NCI-H82 treated with DMSO at 0.1 percent for 48 hours (cell line): ENCODE measurements around the gene BACE2.

Source experiments
- DNase-seq: peaks from one replicate; lab custom pipeline; 2025; ENCODE audit not compliant: unreplicated experiment; lab: John Stamatoyannopoulos, UW

The BACE2 gene

DNA sequence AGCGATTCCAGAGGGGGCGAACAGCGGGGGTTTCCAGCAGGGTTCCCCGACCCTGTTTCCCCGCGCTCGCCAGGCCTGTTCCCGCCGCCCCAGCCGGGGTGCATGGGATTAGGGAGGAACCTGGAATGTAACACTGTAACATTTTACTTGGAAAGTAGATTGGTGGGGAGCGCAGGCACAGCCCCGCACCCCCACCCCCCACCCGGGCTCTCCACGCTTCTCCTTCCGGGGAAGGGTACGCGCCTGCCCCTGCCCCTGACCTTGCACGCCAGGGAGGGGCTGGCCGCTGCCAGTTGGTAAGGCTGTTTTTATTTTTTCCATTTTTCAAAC lies 149.1 kb downstream of the BACE2 start:
- no peak for DNase-seq

DNA sequence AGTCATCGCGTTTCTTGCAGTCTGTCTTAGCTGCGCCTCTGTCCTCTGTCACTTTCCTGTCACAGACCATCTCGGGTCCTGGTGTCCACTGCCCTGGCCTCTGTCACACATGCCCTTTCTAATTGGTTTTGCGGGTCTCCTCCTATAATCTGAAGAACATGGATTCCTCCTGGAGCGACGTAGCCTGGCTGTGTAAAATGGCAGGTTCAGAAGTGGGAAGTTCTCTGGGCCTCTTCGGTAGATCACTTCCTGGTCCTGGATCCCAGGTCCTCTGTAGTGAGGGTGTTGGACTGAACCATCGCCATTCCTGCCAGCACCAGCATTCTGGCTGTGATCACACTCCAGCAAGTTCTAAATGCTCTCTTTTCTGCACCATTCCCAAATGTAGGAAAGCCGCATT lies 149.5 kb downstream of the BACE2 start:
- no peak for DNase-seq

DNA sequence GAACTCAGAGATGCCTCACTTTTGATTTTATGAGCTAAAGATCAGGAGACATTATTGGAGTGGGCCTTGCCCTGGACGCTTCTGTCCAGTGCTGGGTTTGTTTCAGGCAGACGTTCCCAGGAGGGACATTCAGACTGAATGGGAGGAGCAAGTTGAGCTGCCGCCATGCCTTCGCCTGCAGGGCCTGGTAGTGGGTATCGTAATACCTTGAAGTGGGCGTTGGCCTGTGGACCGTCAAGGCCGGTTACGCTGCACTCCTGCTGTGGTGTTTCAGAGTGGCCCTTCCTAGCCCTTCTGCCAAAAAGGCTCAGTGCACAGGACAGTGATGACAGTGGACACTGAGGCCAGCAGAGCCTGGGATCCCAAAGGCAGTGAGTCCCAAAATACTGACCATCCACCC lies 150.3 kb downstream of the BACE2 start:
- DNase-seq: no peak

DNA sequence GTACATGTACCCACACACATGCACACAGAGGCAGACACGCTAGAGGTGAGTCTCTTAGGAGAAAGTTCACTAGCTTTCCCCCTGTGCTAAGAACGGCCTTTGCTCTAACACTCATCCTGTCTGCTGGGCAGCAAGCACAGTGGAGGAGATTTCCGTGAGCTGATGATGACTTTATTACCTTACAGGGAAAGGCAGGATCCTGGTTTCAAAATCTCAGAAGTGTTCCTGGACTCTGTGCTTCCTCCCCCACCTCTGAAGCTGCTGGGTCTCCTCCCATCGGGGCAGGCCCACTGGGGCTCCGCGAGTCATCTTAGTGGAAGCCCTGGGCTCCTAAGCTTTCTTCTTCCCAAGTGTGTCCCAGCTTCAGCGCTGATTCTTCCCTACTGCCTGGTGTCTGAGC lies 151.3 kb downstream of the BACE2 start:
- no peak for DNase-seq

DNA sequence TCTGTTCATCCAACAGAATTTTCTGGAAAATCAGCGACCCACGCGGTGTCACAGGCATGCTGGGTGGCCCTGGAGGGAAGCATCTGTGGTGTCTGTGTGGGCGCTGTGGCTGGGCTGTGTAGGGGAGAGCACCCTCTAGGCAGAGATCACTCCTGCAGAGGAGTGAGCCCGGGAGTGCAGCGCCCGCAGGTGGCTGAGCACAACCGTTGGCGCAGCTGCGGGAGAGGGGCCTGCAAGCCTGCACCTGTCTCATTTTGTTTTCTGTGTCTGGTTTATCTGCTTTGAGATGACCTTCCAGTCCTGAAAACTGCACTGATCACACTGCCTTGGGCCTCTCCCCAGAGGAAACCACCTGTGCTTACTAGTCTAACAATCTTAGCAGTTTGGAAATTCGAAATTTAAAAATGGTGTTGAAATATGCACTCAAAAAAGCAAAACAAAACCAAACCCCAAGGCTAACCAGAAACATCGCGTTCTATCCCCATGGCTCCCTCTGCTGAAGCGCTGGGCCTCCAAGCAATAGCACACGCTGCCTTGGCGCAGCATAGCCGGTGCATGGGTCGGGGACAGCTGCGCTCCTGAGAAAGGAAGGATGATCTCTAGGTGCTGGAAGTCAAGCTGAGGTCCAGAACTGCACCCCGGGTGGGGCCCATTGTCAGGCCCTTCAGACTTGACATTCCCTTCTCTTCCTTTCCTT lies 153.4 kb downstream of the BACE2 start:
- no peak for DNase-seq

DNA sequence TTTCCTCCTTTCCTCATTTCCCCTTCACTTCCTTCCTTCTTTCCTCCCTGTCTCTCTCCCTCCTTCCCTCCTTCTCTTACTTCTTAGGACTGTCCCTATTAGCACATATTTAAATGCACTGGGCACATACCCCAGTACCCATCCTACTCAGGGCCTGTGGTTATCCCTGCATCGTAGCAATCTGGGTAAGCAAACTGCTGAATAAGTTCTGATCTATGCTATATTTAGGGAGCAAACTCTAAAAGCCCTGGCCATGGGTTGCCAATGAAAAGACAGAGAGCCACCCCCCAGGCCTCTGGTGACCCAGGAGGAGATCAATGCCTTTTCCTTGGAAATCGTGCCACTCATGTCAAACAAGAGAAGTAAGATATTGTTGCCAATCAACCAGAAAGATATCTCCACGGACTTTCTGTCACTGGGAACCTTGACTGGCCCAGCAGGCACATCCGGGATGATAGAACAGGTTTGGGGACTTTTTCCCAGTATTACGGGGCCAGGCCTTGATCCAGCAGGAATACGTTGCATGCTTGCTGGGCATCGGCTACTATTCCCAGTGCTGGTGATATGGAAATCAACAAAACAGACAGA lies 154.0 kb downstream of the BACE2 start:
- DNase-seq: no peak

DNA sequence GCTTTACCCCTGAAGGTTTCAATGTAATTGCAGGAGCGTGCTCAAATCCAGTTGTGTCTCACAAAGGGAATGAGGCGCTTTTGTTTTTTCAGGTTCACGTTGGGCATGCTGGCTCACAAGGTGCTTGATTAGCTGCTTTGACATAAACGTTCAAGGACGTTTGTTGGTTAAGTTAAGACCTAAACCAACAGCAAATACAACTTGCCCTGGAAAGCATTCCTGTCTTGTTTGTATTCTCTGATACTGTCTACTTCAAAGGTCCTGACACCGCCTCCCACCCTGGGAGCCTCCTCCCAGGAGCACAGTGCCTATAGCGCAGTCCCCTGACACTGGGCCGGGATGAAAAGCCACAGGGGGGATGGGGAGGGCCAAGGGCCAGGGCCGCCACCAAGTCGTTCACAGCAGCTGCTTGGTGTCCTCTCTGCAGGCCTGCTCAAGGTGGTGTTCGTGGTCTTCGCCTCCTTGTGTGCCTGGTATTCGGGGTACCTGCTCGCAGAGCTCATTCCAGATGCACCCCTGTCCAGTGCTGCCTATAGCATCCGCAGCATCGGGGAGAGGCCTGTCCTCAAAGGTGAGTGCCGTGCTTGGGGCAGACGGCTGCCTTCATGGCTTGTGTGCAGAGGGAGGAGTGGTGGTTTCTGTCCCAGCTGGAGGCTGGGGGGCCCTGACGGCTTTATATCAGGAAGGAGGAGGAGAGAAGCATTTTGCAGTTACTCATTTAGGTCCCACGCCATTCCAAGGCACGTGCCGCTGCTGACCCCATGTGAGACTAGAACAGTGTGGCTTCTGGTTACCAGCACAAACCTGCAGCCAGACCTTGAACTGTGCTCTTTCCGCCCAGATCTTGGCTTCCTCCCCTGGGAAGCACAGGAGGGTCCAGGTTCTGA lies 154.8 kb downstream of the BACE2 start:
- no peak for DNase-seq

DNA sequence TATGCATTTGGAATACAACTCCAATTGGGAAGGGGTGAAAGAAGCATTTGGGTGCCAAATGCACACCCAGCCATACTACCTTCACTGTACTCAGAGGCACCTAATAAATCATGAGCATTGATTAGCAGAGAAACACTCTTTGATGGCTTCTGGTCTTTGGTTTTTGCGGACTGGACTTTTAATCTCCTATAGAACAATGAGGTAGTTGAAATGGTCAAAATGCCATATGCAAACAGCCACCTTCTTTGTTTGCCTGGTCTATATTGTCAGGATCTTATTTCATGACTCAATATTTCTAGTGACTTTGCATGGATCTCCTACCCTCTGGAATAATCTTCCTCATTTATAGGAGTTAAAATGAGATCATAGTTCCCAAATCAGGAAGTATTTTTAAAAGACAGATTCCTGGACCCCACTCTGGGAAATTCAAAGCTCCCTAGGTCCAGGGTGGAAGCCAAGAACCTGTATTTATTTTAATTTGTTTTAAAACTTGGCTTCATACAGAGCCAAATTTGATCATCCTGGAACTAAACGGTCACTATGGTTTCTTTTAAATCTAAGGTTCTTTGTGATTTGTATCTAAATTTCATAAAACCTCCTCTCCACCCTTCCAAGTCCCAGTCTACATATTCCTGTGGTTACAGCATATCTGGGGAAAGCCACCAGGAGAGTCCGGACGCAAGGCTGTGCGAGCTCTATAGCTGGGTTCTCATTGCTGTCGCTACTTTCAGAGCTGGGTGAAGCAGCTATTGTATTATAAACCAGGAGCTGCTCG lies 157.4 kb downstream of the BACE2 start:
- no peak for DNase-seq

DNA sequence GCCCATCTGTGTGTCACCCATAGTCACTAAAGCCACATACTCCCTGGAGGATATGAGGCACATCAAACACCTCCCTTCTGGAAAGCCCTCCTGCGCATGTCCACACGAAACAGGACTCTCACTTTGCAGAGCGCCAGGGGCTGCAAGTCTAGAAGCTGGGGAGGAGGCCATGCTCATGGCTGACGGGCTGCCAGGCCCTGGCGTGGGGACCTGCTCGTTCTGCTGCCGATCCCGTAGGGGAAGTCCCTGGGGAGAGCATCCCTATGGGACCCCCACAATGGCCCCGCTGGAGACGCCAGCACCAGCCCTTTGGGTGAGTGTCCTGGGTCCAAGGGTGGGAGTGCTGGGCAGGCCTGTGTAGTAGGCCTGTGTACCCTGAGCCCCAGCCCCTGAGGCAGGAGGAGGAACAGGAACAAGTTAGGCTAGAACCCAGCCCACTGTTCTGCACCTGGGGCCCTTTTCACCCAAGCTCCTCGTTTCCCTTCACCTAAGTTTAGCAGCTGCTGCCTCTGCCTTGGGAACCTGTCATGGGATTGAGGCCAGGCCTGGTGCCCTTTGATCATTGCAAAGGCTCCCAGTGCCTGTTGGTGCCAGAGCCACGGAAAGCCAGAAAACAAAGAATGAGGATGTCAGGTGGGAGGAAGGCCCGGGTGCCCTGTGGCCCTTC lies 158.6 kb downstream of the BACE2 start:
- DNase-seq: no peak

DNA sequence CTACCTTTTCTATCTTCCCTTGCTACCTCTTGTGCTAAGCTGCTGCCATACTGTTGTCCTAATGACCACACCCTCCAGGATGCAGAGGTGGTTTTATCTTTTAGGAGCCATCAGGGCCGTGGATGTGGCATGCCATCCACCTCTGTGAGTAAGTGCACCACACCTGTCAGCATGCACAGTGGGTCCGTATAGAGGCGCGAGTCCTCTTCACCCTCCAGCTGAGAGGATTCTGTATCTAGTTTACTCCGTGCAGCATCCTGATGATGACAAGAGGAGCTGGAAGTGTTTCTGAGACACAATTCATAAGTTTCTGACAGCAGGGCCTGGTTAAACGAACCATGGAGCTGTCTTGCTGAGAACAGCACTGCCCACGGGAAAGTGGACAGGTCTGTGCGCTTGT lies 159.8 kb downstream of the BACE2 start:
- no peak for DNase-seq

DNA sequence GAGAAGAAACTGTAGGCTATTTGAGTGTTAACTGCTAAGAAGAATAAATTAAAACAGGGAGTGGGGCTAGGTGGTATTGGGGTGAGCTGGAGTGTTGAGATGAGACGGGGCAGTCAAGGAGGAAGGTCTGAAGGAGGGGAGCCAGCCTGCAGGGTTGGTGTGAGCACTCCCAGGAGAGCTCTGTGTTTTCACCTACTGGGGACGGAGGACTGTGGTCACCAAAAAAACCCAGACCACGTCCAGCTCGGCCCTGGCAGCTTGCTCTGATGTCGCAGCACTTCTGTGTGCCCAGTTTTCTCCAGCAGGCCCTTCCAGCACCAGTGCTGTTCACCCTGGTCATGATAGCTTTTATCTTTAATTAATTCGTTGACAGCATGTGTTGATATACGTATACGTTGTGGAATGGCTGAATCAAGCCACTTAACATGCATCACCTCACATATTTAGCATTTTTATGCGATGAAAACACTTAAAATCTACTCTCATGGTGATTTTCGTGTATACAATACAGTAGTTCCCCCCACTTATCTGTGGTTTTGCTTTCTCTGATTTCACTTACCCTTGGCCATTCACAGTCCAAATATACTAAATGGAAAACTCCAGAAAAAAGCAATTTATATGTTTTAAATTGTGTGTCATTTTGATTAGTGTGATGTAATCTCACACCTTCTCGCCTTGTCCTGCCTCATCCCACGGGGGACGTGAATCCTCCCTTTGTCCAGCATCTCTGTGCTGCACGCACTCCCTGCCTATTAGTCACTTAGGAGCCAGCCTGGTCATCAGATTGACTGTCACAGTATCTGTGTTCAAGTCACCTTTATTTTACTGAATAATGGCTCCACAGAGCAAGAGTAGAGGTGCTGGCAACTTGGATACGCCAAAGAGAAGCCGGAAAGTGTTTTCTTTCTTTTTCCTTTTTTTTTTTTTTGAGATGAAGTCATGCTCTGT lies 161.0 kb downstream of the BACE2 start:
- no peak for DNase-seq
